ENCODE data around the gene NRXN3. TPM values are rescaled to one million over a fixed set of nuclear protein-coding genes. Genes with fewer than 3 reads are reported as not detected.
A peak's percentile ranks its signal among the peaks of the same experiment; 100 is the strongest.

Gene NRXN3
- total RNA-seq, 1 experiment from 2014 or later, result 1.1 TPM

- peaks cover 12% of the 10 kb centered on the region; the same call in 1 of the 2 replicates for H3K4me1 ChIP-seq (ENCODE audit: insufficient read depth, low read length)
- no peak overlapping the region for H2AFZ ChIP-seq (ENCODE audit: low read length)
- no peaks in the 10 kb centered on the region for H3F3A ChIP-seq (ENCODE audit: low read length, unreplicated experiment)
- no peaks in the 10 kb centered on the region for H3K27me3 ChIP-seq (ENCODE audit: low read length)
- H3K36me3 ChIP-seq (ENCODE audit: low read depth, low read length), result no peaks in the 10 kb centered on the region
- no peak overlapping the region for H3K4me3 ChIP-seq (ENCODE audit: low read length)
- no peaks in the 10 kb centered on the region for H3K9me2 ChIP-seq (replicated peaks; ENCODE audit: low read length)
- intact Hi-C loops (cut with micrococcal nuclease), result loop anchor here (5.0 to 10.0 kb wide), 3 partner anchors 262 to 730 kb away; no protein-coding TSS in a partner anchor
- no peak overlapping the region for H3K9ac ChIP-seq (ENCODE audit: low read length)
- H4K20me1 ChIP-seq (ENCODE audit: low read length), result no peaks in the 10 kb centered on the region
- DNase-seq (peak; percentile 23), ATAC-seq (no peak)
- H3K4me2 ChIP-seq (ENCODE audit: low read length), result no peak overlapping the region
- CTCF ChIA-PET, result interaction anchor here (0.7 kb wide), 1 partner anchor 428 kb away, joined by 4 read pairs; no protein-coding TSS in a partner anchor
- no peaks in the 10 kb centered on the region for H3K9me3 ChIP-seq (ENCODE audit: low read length)
- H3K79me2 ChIP-seq (ENCODE audit: low read length), result no peaks in the 10 kb centered on the region
- H3K27ac ChIP-seq (ENCODE audit: low read length), result no peak overlapping the region
- BruUV-seq (replicated peaks), result no TSS peak
- POLR2A ChIA-PET (ENCODE audit: unreplicated experiment), result interaction anchor here (0.6 kb wide), 1 partner anchor 223 kb away, joined by 5 read pairs; no protein-coding TSS in a partner anchor
- TF ChIP-seq EZH2 (IDR thresholded peaks at IDR 0.05; ENCODE audit: low read length, unreplicated experiment), result no peak
- peak; percentile 43; the same call in 1 of the 2 replicates for TF ChIP-seq CTCF (conservative IDR thresholded peaks at IDR 0.05; ENCODE audit: low read depth, low read length)
Measured at GRCh38 chr14:79274641-79275291, 1104.6 kb downstream of the NRXN3 start.

DNA sequence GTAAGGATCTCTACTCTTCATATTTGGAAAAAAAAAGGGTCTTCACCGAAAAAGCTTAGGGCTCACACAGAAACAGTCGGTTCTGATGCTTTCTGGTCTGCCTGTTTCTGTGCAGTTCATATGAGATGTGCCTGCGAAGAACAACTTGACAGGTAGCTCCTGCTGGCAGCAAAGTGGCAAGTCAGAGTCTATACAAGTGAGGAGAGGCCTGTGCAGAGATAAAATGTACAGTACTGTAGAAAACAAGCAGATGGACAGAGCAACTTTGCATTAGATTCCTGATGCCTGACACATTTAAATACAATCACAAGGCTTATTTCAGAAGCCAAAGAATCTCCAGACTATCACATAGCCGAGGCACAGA lies 1105.1 kb downstream of the NRXN3 start:
- H3K27ac ChIP-seq (ENCODE audit: low read length), result no peak overlapping the region
- peaks cover 12% of the 10 kb centered on the region; the same call in 1 of the 2 replicates for H3K4me1 ChIP-seq (ENCODE audit: insufficient read depth, low read length)
- no peaks in the 10 kb centered on the region for H3K36me3 ChIP-seq (ENCODE audit: low read depth, low read length)
- H3K79me2 ChIP-seq (ENCODE audit: low read length), result no peaks in the 10 kb centered on the region
- H3K27me3 ChIP-seq (ENCODE audit: low read length), result no peaks in the 10 kb centered on the region
- H2AFZ ChIP-seq (ENCODE audit: low read length), result no peak overlapping the region
- ATAC-seq (no peak), DNase-seq (no peak)
- TF ChIP-seq EZH2phosphoT487 (IDR thresholded peaks at IDR 0.05; ENCODE audit: borderline replicate concordance, low read length), result no peak
- no peak for TF ChIP-seq CTCF (conservative IDR thresholded peaks at IDR 0.05; ENCODE audit: low read depth, low read length)
- no peak for TF ChIP-seq EZH2 (IDR thresholded peaks at IDR 0.05; ENCODE audit: low read length, unreplicated experiment)
- ChIA-PET POLR2A (ENCODE audit: unreplicated experiment) (no interaction called here), CTCF (interaction anchor here (0.7 kb wide), 1 partner anchor 427 kb away, joined by 4 read pairs; no protein-coding TSS in a partner anchor)
- no peaks in the 10 kb centered on the region for H4K20me1 ChIP-seq (ENCODE audit: low read length)
- H3K9ac ChIP-seq (ENCODE audit: low read length), result no peak overlapping the region
- intact Hi-C loops (cut with micrococcal nuclease), result loop anchor here (5.0 to 10.0 kb wide), 3 partner anchors 263 to 730 kb away; no protein-coding TSS in a partner anchor
- H3K9me2 ChIP-seq (replicated peaks; ENCODE audit: low read length), result no peaks in the 10 kb centered on the region
- H3K9me3 ChIP-seq (ENCODE audit: low read length), result no peaks in the 10 kb centered on the region
- no peaks in the 10 kb centered on the region for H3F3A ChIP-seq (ENCODE audit: low read length, unreplicated experiment)
- no TSS peak for BruUV-seq (replicated peaks)
- H3K4me3 ChIP-seq (ENCODE audit: low read length), result no peak overlapping the region
- no peak overlapping the region for H3K4me2 ChIP-seq (ENCODE audit: low read length)

- Histone ChIP-seq H3K36me3 (ENCODE audit: low read depth, low read length) (no peaks in the 10 kb centered on the region), H3K27ac (ENCODE audit: low read length) (no peak overlapping the region), H4K20me1 (ENCODE audit: low read length) (no peaks in the 10 kb centered on the region), H3K27me3 (ENCODE audit: low read length) (no peaks in the 10 kb centered on the region), H3K9me3 (ENCODE audit: low read length) (no peaks in the 10 kb centered on the region), H2AFZ (ENCODE audit: low read length) (peak overlapping the region; percentile 93), H3K4me3 (ENCODE audit: low read length) (peak overlapping the region; percentile 82), H3K4me1 (ENCODE audit: insufficient read depth, low read length) (peaks cover 15% of the 10 kb centered on the region; the same call in 1 of the 2 replicates), H3K4me2 (ENCODE audit: low read length) (peak overlapping the region; percentile 96), H3K9me2 (replicated peaks; ENCODE audit: low read length) (no peaks in the 10 kb centered on the region), H3K79me2 (ENCODE audit: low read length) (no peaks in the 10 kb centered on the region), H3F3A (ENCODE audit: low read length, unreplicated experiment) (no peaks in the 10 kb centered on the region), H3K9ac (ENCODE audit: low read length) (peak overlapping the region; percentile 33)
- BruUV-seq (replicated peaks), result no TSS peak
- ChIA-PET POLR2A (ENCODE audit: unreplicated experiment) (interaction anchor here (0.7 kb wide), 1 partner anchor 76 kb away, joined by 4 read pairs; no protein-coding TSS in a partner anchor), CTCF (no interaction called here)
- intact Hi-C loops (cut with micrococcal nuclease), result loop anchor here (2.0 to 10.0 kb wide), 7 partner anchors 46 to 726 kb away; no protein-coding TSS in a partner anchor
- DNase-seq (peak; percentile 2), ATAC-seq (no peak; the same call in none of the 2 replicates)
- TF ChIP-seq EZH2 (IDR thresholded peaks at IDR 0.05; ENCODE audit: low read length, unreplicated experiment) (no peak), EZH2phosphoT487 (IDR thresholded peaks at IDR 0.05; ENCODE audit: borderline replicate concordance, low read length) (no peak), CTCF (conservative IDR thresholded peaks at IDR 0.05; ENCODE audit: low read depth, low read length) (no peak)
Measured at GRCh38 chr14:79278286-79278797, 1108.2 kb downstream of the NRXN3 start.
